ENCODE data around the gene MCTP1.

Gene MCTP1

GRCh38 chr5:95102080-95102479 lies 182.8 kb downstream of the MCTP1 start:
- Histone ChIP-seq H3K9me3 (ENCODE audit: severe bottlenecking) (no peaks in the 10 kb centered on the region), H3K36me3 (ENCODE audit: low read depth) (no peaks in the 10 kb centered on the region), H3K27me3 (ENCODE audit: insufficient read depth, poor library complexity, severe bottlenecking) (no peaks in the 10 kb centered on the region), H3K4me3 (ENCODE audit: severe bottlenecking) (no peak overlapping the region), H3K27ac (ENCODE audit: poor library complexity, severe bottlenecking) (no peak overlapping the region), H3K4me1 (ENCODE audit: insufficient read depth, poor library complexity, severe bottlenecking) (no peaks in the 10 kb centered on the region)
- TF ChIP-seq CTCF (IDR thresholded peaks at IDR 0.05; ENCODE audit: poor library complexity, severe bottlenecking) = no peak
- DNase-seq (ENCODE audit: low spot score) = no peak
- ATAC-seq (ENCODE audit: low read depth) = no peak

- H3K27ac ChIP-seq (ENCODE audit: poor library complexity, severe bottlenecking) = no peak overlapping the region
- no peaks in the 10 kb centered on the region for H3K9me3 ChIP-seq (ENCODE audit: severe bottlenecking)
- DNase-seq (ENCODE audit: low spot score) (no peak), ATAC-seq (ENCODE audit: low read depth) (no peak)
- H3K4me1 ChIP-seq (ENCODE audit: insufficient read depth, poor library complexity, severe bottlenecking) = no peaks in the 10 kb centered on the region
- no peak overlapping the region for H3K4me3 ChIP-seq (ENCODE audit: severe bottlenecking)
- no peaks in the 10 kb centered on the region for H3K36me3 ChIP-seq (ENCODE audit: low read depth)
- no peaks in the 10 kb centered on the region for H3K27me3 ChIP-seq (ENCODE audit: insufficient read depth, poor library complexity, severe bottlenecking)
- no peak for TF ChIP-seq CTCF (IDR thresholded peaks at IDR 0.05; ENCODE audit: poor library complexity, severe bottlenecking)
Observed at GRCh38 chr5:95100551-95100950, 184.3 kb downstream of the MCTP1 start.

- Histone ChIP-seq H3K9me3 (ENCODE audit: severe bottlenecking) (no peaks in the 10 kb centered on the region), H3K27me3 (ENCODE audit: insufficient read depth, poor library complexity, severe bottlenecking) (no peaks in the 10 kb centered on the region), H3K4me3 (ENCODE audit: severe bottlenecking) (no peak overlapping the region), H3K36me3 (ENCODE audit: low read depth) (no peaks in the 10 kb centered on the region), H3K4me1 (ENCODE audit: insufficient read depth, poor library complexity, severe bottlenecking) (no peaks in the 10 kb centered on the region), H3K27ac (ENCODE audit: poor library complexity, severe bottlenecking) (no peak overlapping the region)
- no peak for TF ChIP-seq CTCF (IDR thresholded peaks at IDR 0.05; ENCODE audit: poor library complexity, severe bottlenecking)
- ATAC-seq (ENCODE audit: low read depth) (no peak), DNase-seq (ENCODE audit: low spot score) (no peak)
Observed at GRCh38 chr5:95098012-95098411, 186.9 kb downstream of the MCTP1 start.

GRCh38 chr5:95093211-95093610 lies 191.7 kb downstream of the MCTP1 start:
- no peak for DNase-seq (ENCODE audit: low spot score)
- no peak for TF ChIP-seq CTCF (IDR thresholded peaks at IDR 0.05; ENCODE audit: poor library complexity, severe bottlenecking)
- Histone ChIP-seq H3K36me3 (ENCODE audit: low read depth) (no peaks in the 10 kb centered on the region), H3K27me3 (ENCODE audit: insufficient read depth, poor library complexity, severe bottlenecking) (no peaks in the 10 kb centered on the region), H3K4me3 (ENCODE audit: severe bottlenecking) (no peak overlapping the region), H3K9me3 (ENCODE audit: severe bottlenecking) (no peaks in the 10 kb centered on the region), H3K27ac (ENCODE audit: poor library complexity, severe bottlenecking) (no peak overlapping the region), H3K4me1 (ENCODE audit: insufficient read depth, poor library complexity, severe bottlenecking) (no peaks in the 10 kb centered on the region)
- ATAC-seq (ENCODE audit: low read depth) = no peak

GRCh38 chr5:95090774-95091173 lies 194.1 kb downstream of the MCTP1 start:
- no peak overlapping the region for H3K4me3 ChIP-seq (ENCODE audit: severe bottlenecking)
- DNase-seq (ENCODE audit: low spot score) (no peak), ATAC-seq (ENCODE audit: low read depth) (no peak)
- no peak for TF ChIP-seq CTCF (IDR thresholded peaks at IDR 0.05; ENCODE audit: poor library complexity, severe bottlenecking)
- no peak overlapping the region for H3K27ac ChIP-seq (ENCODE audit: poor library complexity, severe bottlenecking)
- no peaks in the 10 kb centered on the region for H3K9me3 ChIP-seq (ENCODE audit: severe bottlenecking)
- H3K27me3 ChIP-seq (ENCODE audit: insufficient read depth, poor library complexity, severe bottlenecking) = no peaks in the 10 kb centered on the region
- no peaks in the 10 kb centered on the region for H3K4me1 ChIP-seq (ENCODE audit: insufficient read depth, poor library complexity, severe bottlenecking)
- no peaks in the 10 kb centered on the region for H3K36me3 ChIP-seq (ENCODE audit: low read depth)

Data from RWPE2 (cell line).